GM19324 (cell line): ENCODE measurements around the gene IL17RB.

ENCODE experiments used
- ATAC-seq: cut with Tn5 transposase; IDR thresholded peaks from one replicate; pipeline ENCODE4 v1.9.1; 2021; ENCODE audit warnings: mild to moderate bottlenecking, moderate library complexity; ENCODE audit not compliant: unreplicated experiment, low FRiP score

The IL17RB gene

GRCh38 chr3:53856964-53857363 lies 10.6 kb downstream of the IL17RB start:
- no peak for ATAC-seq

- ATAC-seq, result no peak
Observed at GRCh38 chr3:53858096-53858741, 11.9 kb downstream of the IL17RB start.

- ATAC-seq, result no peak
Observed at GRCh38 chr3:53859178-53859577, 12.8 kb downstream of the IL17RB start.

- no peak for ATAC-seq
Observed at GRCh38 chr3:53860196-53860595, 13.8 kb downstream of the IL17RB start.

GRCh38 chr3:53862241-53862640 lies 15.9 kb downstream of the IL17RB start:
- no peak for ATAC-seq

GRCh38 chr3:53863145-53863544 lies 16.8 kb downstream of the IL17RB start:
- no peak for ATAC-seq

GRCh38 chr3:53865732-53866499 lies 19.5 kb downstream of the IL17RB start:
- ATAC-seq, result no peak

GRCh38 chr3:53880396-53881345 lies 34.3 kb downstream of the IL17RB start:
- no peak for ATAC-seq

GRCh38 chr3:53881691-53882593 lies 35.6 kb downstream of the IL17RB start, which contains the start of gene ACTR8:
Gene ACTR8, minus strand, starts transcription at chr3:53882152. Its CDS starts 51 bp downstream, at chr3:53882101.
- ATAC-seq, result peak; percentile 88

GRCh38 chr3:53883008-53883407 lies 36.6 kb downstream of the IL17RB start:
- ATAC-seq, result no peak

- ATAC-seq, result no peak
Observed at GRCh38 chr3:53884623-53885022, 38.3 kb downstream of the IL17RB start.

GRCh38 chr3:53885239-53885638 lies 38.9 kb downstream of the IL17RB start:
- ATAC-seq, result no peak

GRCh38 chr3:53887446-53887845 lies 41.1 kb downstream of the IL17RB start:
- no peak for ATAC-seq

- ATAC-seq, result no peak
Observed at GRCh38 chr3:53888232-53888631, 41.9 kb downstream of the IL17RB start.

GRCh38 chr3:53890726-53891475 lies 44.5 kb downstream of the IL17RB start:
- ATAC-seq, result no peak

- ATAC-seq, result peak; percentile 97
Observed at GRCh38 chr3:53891497-53892285, 45.3 kb downstream of the IL17RB start, which contains the start of gene SELENOK. Gene SELENOK, minus strand, starts transcription at chr3:53891859.

- no peak for ATAC-seq
Observed at GRCh38 chr3:53892286-53892637, 45.9 kb downstream of the IL17RB start.

GRCh38 chr3:53899750-53900149 lies 53.4 kb downstream of the IL17RB start:
- ATAC-seq, result no peak
